NCI-H345 (cell line): ENCODE results near the gene TREX2.
A peak's percentile ranks its signal among the peaks of the same experiment; 100 is the strongest.

Experiments used
- DNase-seq: peaks from one replicate; lab custom pipeline; 2025; lab: John Stamatoyannopoulos, UW

The TREX2 gene, protein sequence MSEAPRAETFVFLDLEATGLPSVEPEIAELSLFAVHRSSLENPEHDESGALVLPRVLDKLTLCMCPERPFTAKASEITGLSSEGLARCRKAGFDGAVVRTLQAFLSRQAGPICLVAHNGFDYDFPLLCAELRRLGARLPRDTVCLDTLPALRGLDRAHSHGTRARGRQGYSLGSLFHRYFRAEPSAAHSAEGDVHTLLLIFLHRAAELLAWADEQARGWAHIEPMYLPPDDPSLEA

DNA sequence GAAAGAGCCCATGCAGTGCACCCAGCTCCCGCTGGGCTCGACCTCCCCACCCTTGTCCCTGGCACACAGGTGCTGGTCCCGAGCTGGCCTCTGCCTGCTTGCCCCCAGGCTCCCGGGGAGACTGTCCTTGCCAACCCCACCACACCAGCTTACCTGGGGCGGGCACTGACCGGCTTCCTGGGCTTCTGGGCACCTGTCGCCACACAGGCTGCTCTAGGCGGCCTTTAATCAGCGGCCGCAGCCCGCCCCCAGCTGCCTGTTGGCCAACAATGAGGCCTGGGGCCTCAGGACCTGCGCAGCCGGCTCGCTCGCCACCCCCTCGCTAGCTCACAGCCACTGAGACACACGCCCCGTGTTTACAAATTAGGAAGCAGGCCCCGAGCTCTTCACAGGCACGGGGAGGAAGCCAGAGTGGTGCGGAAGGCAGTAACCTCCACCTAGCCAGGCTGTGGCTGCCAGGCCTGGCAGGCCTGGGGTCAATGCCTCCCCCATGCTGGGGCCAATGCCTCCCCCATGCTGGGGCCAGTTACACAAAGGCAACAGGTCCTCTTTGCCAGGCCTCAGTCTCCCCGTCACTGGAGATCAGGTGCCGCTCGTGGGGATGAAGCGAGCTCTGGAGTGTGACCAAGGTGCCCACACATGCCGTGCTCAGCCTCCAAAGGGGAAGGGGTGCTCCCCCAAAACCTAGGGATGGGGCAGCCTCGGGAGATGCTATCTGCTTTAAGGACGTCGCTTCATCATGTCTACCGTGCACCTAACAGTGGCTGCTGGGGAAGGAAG is at the start of gene TREX2:
Gene TREX2 (minus strand): TSS at position 201 of the 780 bp plus-strand sequence. CDS start 626 bp downstream, outside the sequence.
- no peak for DNase-seq

DNA sequence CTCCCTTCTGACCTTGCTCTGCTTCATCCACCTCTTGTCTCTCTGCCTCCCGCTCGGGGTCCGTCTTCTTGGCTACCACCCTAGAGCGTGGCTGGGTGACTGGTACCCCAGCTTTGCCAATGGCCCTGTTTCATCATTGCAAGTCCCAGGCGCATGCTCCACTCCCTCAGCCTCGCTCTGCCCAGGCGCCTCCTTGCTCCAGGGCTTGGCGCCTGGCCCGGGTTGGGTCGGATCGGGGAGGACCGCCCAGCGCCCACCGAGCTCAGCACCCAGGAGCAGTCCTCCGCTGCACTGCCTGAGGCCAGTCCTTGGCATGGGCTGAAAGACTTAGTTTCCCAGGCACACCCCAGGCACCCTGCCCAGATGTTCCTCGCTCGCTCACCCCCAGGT is 49.5 kb upstream of the TREX2 start:
- peak; percentile 30 for DNase-seq

DNA sequence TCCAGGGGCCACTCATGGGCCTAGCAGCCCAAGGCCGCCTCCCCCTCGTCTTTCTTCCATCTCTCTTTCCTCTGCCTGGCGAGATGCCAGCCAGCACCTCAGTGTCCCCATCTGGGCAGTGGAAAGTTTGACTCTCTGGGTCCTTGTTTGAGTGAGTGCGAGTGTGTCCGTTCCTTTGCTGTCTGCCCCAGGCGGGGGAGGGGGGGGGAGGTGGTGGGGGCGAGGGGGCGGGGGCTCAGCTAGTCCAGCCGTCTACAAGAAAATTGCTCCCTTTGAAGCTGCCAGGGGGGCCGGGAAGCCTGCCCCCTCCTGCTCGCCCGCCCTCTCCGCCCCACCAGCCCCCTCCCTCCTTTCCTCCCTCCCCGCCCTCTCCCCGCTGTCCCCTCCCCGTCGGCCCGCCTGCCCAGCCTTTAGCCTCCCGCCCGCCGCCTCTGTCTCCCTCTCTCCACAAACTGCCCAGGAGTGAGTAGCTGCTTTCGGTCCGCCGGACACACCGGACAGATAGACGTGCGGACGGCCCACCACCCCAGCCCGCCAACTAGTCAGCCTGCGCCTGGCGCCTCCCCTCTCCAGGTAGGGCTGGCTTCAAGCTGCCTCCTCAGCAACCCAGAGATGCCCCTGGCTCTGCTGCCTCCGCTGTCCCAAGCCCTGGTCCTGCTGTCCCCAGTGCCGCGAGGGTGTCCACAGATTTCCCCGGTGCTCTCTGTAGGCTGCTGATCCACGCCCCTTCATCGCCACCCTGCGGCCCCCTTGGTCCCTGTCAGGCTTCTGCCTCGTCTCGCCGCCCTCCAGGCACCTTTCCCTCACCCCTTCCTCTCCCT is 48.9 kb upstream of the TREX2 start, which contains the start of gene BGN:
Gene BGN (plus strand): TSS at position 440 of the 821 bp plus-strand sequence. CDS start 9,652 bp downstream, outside the sequence.
- peak; percentile 30 for DNase-seq

DNA sequence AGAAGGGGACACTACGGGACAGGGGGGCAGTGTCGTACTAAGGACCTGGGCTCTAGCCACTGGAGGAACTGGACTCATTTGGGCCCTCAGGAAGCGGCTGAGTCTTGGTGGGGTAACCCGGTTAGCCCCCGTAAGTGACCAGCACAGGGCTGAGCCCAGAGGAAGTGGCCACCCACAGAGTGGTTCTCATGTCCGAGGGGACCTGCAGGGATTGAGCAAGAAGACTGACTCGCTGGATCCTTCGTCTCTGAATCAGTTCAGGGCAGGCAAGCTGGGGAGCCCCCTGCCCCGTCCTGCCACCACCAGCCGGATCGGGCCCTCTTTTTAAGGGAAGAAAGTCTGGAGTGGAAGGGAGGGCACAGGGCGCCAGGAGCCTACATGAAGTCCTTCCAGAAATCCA is 48.2 kb upstream of the TREX2 start:
- DNase-seq: no peak

DNA sequence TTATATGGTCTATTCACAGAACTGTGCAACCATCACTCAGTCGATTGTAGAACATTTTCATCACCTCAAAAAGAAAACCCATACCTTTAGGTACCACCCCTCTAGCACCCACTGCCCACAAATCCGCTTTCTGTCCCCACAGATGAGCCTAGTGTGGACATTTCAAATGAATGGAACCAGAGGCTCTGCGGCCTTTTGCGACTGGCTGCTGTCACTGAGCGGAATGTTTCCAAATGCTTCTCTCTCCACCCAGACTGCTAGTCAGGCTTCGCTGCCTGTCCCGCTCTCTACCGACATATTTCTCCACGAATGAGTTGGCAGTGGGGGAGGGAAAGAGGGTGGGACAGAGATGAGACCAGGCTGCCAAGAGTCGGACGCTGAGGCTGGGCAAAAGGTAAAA is 47.2 kb upstream of the TREX2 start:
- no peak for DNase-seq

DNA sequence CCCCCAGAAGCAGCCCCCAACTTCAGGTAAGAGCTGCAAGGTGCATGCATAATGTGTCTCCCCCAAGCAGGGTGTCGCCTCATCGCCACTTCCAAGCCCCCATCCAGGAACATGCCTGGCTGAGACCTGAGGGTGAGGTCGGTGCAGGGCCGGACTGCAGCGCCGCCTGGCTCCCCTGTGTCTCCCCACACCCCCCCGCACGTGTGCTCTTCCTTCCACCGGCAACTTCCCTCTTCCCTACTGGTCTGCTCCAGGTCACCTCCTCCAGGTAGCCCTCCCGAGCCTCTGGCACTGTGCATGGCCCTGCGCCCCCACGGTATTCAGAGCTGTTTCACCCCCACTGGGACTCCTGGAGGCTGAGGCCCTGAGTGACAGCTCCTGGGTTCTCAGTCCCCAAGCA is 46.7 kb upstream of the TREX2 start:
- no peak for DNase-seq

DNA sequence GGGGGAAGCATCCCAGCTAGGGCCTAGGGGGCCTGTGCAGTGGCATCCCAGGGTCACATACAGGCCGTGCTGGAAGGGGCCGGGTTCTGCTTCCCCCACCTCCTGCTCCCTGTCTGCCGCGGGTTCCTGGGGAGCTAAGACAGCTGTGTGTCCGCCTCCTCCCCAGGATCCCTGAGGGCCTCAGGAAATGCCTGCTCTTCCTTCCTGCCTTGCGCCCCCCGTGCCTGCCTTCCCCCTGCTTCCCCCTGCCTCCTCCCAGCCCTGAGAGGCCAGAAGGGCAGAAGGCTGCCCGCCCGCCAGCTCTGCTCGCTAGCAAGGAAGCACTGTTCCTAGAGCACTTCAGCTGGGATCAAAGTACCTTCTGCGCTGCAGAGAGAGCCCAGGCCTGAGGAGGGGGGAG is 46.1 kb upstream of the TREX2 start:
- no peak for DNase-seq

DNA sequence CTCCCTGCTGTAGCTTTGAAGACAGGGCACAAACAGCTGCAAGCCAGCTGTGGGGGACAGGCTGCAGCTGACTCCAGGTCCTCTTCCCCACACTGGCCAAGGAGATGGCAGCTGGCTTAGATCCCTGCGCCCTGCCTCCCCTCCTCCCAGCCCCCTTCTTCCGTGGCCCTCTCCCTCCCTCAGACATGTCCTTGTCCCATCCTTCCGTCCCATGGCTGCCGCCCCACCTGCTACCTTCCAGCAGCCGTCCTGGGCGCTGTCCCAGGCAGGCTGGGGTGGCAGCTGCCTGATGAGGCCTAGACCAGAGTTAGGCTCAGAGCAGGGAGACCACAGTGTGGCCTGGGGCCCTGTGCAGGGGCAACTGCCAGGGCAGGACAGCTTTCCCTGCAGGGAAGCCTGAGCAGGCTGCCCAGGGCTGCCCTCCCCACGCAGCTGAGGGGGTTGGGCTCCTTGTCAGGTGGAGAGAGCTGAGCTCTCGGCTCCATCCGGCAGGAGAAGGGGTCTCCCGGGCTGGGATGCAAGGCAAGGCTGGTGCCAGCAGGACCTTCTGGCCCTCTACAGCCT is 45.6 kb upstream of the TREX2 start:
- no peak for DNase-seq

DNA sequence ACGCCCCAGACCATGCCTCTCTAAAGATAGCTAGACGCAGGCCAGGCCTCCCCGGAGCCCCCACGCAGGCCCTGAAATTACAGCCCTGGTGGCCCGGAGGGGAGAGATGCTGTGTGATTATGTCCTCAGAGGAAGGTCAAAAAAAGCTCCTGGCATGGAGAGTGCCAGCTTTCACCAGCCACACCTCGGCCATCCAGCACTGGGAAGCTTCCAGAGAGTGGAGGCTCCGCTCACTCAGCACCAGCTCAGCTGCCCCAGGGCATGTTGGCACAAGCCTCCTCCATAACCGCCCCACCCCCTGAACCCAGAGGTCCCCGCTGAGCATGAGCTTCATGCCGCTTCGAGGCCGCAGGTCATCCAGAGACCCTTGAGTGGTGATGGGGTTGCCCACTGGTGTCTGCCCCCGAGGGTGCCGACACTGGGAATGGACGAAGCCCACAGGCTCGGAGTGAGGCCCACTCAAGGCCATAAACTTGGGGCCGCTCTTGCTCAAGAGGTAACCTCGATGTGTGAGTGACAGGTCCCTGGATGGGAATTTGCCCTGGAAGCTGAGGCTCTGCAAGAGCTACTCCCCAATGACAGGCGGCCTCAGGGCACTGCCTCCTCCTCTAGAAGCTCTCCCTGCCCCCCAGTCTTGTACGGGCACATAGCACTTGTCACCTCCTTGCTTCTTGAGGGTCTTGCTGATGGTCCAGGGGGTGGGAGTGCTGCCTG is 44.5 kb upstream of the TREX2 start:
- DNase-seq: no peak

DNA sequence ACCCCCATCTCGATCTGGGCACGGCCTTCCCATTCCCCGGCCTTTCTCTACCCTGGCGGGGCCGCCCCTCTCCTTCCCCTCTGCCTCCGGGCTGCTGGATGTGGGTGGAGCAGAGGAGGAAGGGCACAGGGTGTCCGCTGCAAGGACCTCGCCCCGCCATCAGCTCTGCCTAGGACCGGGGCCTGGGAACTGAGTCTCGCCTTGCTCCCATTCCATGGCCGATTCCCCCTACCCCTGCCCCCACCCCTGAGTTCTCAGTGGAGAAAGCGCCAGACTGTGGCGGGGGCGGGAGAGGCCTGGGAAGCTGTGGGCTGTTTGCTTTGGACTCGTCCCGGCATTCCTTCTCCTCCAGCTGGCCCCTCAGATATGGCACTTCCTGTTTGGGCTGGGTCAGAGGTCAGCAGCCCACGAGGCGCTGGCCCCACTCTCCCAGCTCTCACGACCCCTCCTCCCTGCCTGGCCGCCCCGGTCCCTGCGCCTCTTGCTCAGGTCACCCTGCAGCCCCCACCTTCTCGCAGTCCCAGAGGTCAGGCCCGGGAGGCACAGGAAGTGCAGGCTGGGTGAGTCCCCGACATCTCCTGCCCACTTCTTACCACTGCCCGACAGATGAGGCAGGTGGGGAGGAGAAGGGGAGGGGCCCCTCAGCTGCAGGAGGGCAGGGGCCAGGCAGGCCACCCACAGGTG is 42.5 kb upstream of the TREX2 start:
- DNase-seq: no peak

DNA sequence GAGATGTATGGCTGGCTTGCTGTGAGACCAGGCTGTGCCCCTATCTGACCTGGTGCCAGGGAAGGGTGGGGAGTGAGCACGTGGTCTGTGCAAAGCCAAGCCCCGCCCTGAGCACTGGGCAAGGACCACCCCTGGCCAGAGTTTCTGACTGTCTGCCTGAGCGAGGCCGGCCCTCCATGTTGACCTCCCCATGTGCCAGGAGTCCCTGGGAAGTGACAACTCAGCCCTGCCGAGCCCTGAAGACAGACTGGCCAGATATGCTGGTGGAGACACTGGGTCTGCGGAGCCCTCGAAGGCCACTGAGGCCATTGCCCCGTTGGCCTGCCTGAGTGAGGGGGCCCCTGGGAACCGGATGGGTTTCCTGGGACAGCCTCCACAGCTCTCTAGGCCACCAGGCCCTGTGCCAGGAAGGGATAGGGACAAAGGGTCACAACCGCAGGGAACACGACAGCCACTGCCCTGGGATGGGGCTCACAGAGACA is 41.8 kb upstream of the TREX2 start:
- DNase-seq: no peak

DNA sequence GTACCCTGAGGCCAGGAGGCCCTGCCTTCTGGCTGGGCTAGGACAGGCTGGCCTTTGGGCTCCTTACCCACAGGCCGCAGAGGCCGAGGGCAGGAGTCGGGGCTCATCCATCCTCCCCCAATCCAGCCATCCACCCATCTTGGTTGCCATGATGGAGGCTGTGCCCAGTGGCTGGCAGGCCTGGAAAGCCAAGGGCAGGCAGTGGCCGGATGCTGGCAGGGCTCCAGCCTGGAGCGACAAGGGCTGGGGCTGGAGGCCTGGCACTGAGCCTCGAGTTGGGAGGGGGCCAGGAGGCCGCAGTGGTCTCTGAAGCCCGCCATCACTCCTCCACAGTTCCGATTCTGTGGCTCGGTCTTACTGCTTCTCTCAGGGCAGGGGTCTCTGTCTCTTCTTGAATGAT is 40.3 kb upstream of the TREX2 start:
- DNase-seq: no peak

DNA sequence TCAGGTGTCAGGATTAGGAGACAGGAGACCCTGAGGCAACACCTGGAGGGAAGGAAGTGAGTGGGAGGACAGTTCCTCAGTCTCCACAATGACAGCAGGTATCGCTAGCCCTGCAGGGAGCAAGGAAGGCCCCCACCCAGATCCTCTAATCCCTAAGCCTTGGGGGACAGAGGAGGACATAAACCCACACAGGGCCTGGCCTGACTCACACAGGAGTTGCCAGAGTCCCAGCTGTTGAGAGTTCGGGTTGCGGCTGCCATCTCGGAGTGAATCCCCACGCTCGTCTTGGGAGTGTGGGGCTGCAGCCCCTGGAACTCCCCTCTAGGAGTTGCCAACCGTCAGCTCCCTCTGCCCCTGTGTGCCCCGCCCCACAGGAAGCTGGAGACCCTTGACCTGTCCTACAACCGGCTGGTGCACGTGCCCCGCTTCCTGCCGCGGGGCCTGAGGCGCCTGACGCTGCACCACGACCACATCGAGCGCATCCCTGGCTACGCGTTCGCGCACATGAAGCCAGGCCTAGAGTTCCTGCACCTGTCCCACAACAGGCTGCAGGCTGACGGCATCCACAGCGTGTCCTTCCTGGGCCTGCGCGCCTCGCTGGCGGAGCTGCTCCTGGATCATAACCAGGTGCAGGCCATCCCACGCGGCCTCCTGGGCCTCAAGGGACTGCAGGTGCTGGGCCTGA is 39.7 kb upstream of the TREX2 start:
- DNase-seq: no peak

DNA sequence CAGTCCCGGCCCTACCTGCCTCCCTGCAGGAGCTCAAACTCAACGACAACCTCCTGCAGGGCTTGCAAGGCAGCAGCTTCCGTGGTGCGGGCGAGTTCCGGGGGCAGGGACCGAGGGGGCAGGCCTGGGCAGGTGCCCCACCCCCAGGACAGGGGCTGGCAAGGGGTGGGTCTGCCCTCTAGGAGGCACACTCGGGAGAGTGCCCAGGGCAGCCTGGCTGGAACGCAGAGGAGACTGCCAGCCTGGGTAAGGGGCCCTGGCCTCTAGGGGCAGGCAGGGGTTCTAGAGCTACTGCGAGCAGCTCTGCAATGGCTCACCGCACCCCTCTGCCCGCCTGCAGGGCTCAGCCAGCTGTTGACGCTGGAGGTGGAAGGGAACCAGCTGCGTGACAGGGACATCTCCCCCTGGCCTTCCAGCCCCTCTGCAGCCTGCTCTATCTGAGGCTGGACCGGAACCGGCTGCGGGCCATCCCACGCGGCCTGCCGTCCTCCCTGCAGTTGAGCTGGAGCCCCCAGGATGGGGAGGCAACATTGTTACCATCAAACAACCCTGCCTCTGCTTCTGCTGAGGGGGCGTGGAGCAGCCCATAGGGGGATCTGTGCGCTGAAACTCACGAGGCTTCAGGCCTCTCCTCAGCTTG is 36.6 kb upstream of the TREX2 start:
- DNase-seq: no peak

DNA sequence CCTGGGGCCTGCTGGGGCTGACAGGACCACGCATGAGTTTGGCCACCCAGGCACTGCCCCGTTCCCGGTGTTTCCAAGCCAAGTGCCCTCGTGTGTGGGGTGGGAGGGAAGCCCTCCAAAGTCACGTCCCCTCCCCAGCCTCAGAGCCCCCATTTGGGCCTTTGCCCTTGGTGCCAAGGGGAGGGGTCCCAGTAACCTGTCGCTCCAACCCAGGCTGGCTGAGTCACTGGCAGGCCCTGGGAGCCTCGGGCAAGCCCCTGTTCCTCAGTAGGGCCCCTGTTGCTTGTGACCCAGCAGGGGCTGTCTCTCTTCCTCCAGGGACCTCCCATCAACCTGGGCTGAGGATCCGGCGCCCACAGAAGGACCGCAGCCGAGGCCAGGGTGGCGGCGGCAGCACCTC is 35.2 kb upstream of the TREX2 start:
- DNase-seq: no peak

DNA sequence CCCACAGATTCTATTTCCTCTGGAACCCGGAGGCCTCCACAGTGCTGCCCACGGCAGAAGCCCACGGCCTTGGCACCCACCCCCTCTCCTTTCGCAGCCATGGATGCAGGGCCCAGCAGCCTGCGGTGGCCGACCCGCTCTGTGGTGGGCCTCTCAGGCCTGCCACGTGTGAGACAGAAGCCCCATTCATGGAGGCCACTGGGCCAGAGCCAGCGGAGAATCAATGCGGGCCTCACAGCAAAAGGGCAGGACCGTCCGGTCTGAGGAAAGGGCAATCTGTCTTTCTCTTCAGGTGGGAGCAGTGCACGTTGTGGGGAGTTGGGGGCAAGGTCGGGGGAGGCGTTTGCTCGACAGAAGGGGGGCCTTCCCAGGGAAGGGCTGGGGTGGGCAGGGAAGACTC is 32.9 kb upstream of the TREX2 start:
- DNase-seq: no peak

DNA sequence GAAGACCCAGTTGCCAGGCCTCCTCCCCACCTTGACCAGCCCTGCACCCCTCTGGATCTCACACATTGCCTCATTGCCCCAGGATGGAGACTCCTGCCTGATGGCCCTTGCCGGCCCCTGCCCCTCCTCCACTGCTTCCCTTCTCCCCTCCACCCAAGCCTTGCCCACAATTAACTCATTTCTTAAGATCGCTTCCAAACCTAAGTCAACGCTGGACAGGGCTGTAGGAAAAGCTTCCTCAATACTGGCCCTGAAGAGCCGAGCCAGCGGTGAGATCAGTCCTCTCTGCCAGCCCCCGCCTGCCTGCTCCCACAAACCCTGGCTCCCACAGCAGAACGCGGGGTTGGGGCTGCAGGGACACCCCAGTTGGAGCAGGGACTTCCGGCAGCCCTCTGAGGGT is 32.0 kb upstream of the TREX2 start:
- DNase-seq: no peak

DNA sequence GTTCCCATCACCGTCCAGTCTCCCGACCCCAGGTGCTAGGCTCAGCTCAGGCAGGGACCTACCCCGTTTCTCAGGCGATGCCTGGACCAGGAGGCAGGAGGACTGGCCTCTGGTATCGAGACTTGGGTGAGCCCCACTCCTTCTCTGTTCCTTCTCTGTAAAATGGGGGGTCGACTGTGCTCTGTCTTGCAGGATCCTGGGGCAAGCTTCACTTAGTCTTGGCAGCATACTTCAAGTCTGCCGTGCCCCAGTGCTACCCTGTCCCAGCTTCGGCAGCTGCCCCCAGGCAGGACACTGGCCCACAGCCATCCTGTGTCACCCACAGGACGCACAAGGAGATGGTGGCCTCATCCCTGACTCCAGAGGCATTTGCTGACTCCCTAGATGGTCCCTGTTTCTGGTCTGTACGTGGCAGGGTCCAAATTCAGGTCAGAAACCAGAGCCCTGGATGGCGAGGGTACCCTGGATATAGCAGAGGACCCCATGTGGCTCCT is 31.6 kb upstream of the TREX2 start:
- DNase-seq: no peak

DNA sequence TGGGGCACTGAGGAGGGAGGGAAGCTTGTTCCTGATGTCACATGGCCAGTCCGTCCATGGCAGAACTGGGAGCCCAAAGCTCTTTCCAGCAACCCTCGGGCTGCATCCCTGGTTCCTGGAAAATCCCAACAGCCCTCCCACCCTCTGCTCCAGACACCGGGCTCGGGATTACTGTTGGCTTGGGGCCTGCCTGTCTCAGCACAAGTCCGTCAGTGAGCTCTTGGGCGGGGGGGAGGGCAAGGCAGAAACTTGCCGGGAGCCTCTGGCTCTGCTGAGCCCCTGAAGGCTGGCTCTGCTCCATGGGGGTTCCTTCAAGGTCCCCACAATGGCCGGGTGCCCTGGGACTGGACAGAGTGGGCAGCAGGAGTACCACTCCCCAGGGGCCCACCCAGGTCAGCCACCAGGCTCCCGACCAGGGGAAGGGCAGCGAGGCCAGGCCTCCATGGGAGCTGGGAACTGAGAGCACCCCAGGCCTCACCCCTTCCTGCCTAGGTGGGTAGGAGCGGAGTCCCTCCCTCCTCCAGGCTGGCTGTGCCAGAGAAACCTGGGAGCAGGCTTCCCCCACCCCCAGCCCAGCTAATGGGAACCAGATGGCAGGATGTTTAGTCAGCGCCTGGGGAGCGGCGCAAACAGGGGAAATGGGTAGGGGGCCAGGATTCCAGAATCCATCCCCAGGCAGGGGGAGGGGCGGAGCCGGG is 31.0 kb upstream of the TREX2 start:
- no peak for DNase-seq
